Transverse colon (tissue), 3 donors: ENCODE data around the gene ENGASE.

Experiments
- CTCF ChIP-seq, 5 experiments: fragments of 200-600 bp in 3 of 5; fragments of 450-650 bp in 2 of 5; sonication (generic) in 3 of 5; IDR thresholded peaks; 1 replicate in 2 of 5; 2 replicates in 3 of 5; pipeline ENCODE4 v1.5.1; 2016 to 2017; ENCODE audit warnings: antibody characterized with exemption in 5 of 5, inconsistent platforms in 3 of 5, mild to moderate bottlenecking in 2 of 5, moderate library complexity in 1 of 5
- POLR2A ChIP-seq: fragments of 450-650 bp; IDR thresholded peaks from one replicate; pipeline ENCODE4 v1.6.1; 2016; ENCODE audit warnings: antibody characterized with exemption, mild to moderate bottlenecking, moderate library complexity

GRCh38 chr17:79065105-79065670, 9.4 kb upstream of the ENGASE start:
- TF ChIP-seq CTCF (IDR thresholded peaks at IDR 0.05) (peak; percentile 66 to 84 (median 82)), POLR2A (no peak)
